ENCODE measurements around the gene OR1I1.
A peak's percentile ranks its signal among the peaks of the same experiment; 100 is the strongest.

OR1I1 gene

DNA sequence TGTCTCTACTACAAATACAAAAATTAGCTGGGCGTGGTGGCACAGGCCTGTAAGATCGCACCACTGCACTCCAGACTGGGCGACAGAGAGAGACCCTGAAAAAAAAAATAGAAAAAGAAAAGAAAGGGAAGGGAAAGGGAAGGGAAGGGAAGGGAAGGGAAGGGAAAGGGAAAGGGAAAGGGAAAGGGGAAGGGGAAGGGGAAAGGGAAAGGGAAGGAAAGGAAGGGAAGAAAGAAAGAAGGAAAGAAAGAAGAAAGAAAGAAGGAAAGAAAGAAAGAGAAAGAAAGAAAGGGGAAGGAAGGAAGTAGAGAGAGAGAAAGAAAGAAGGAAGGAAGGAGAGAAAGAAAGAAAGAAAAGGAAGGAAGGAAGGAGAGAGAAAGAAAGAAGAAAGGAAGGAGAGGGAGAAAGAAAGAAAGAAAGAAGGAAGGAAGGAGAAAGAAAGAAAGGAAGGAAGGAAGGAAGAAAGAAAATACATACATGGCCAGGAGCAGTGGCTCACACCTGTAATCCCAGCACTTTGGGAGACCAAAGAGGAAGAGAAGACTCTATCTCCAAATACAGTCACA is 17.1 kb downstream of the OR1I1 start:
- no peak for DNase-seq

DNA sequence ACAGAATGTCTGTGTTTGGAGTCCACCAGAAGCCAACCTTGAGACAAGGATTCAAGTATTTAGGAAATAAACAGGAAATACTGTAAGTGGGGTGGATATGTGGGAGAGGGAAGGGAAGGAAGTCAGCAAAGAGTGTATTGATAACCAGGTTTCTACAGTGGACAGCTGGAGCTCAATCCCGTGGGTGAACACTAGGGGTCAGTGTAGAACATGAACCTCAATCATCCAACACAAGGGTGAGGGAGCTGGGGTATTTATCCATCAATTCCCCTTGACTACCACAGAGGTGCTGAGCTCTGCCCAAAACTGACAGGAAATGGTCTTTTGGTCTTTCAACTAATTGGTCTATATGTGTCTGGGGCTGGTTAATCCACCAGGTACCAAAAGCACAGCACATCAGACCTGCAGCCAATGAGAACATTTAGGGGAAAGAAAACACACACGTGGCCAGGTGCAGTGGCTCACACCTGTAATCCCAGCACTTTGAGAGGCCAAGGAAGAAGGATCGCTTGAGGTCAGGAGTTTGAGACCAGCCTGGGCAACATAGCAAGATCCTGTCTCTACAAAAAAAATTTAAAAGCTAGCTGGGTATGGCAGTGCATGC is 19.6 kb downstream of the OR1I1 start:
- no peak for DNase-seq

DNA sequence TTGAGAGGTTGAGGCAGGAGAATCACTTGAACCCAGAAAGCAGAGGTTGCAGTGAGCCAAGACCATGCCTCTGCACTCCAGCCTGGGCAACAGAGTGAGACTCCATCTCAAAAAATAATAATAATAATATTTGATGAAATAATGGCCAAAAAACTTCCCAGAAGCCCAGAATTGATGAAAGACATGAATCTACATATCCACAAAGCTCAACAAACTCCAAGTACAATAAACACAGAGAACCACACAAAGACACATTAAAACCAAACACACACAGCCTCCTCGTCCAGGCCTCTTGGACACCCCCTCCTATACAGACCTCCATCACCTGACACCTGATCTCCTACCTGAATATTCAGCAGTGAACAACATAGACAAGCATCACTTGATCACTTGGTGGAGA is 22.0 kb downstream of the OR1I1 start:
- no peak for DNase-seq

DNA sequence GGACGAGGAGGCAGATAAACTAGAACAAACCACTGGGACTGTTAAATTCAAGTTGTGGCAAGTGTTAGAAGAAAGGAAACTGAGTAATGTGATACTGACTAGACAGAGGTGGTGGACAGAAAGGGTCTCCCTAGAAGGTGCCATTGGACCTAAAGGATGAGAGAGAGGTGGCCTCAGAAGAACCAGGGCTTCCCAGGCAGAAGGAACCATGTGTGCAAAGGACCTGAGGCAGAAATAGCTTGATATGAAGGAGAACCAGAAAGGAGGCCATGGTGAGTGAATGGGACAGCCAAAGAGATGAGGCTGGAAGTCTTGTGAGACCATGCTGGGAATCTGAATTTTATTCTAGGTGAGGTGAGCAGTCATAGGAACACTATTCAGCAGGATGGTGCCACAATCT is 22.4 kb downstream of the OR1I1 start:
- DNase-seq = no peak

DNA sequence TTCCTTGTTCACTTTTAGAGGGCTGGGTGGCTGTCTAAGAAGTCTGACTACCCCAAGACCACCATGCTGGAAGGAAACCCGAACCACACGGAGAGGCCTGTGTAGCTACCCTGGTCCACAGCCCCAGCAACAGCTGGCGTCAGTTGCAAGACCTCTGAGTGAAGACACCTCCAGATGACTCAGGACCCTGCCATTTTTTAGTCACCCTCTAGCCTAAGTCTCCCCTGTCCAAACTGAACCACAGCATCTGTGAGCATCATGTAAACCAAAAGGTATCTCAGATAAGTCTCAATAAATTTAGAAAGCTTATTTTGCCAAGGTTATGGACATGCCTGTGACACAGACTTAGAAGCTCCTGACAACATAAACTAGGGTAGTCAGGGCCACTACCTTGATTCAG is 23.0 kb downstream of the OR1I1 start:
- no peak for DNase-seq

DNA sequence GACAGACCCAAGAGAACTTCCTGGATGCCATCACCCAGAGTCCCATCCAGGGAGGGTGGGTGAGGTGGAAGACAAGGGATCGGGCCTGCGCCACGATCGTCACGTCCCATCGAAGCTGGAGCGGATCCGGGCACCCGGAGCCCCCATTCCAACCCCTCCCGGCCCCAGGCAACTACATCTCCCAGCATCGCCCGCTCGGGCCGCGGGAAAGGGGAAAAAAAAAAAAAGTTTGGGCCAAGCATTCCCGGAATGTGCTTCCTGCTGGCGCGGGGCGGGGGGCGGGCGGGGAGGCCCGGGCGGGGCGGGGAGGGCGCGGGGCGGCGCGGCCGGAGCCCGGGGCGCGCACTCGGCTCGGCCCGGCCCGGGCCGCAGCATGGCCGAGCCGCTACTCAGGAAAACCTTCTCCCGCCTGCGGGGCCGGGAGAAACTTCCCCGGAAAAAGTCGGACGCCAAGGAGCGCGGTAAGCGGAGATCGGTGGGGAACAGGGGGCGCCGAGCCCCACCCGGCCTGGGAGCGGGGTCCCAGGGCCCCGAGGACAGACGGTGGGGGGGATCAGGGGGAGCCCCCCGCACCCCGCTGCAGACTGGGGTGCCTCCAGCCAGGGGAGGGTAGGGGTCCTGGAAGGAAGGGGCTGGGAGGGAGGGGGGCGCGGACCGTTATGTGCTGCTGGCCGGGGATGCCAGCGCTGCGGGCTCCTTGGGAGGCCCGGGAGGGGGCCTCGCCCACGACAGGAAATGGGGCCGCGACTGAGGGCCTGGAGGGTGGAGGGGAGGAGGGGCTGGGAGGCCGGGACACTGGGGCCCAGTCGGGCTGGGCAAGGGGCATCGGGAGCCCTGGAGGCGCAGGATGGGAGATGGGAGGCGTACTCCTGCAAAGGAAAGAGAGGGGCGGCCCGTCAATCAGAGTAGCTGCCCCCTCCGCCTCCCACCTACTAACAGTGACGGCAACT is 25.3 kb downstream of the OR1I1 start, which contains the start of gene SYDE1:
Gene SYDE1 (plus strand): TSS at position 341 of the 950 bp plus-strand sequence. CDS start 33 bp downstream, at position 374.
- DNase-seq = peak; percentile 86

DNA sequence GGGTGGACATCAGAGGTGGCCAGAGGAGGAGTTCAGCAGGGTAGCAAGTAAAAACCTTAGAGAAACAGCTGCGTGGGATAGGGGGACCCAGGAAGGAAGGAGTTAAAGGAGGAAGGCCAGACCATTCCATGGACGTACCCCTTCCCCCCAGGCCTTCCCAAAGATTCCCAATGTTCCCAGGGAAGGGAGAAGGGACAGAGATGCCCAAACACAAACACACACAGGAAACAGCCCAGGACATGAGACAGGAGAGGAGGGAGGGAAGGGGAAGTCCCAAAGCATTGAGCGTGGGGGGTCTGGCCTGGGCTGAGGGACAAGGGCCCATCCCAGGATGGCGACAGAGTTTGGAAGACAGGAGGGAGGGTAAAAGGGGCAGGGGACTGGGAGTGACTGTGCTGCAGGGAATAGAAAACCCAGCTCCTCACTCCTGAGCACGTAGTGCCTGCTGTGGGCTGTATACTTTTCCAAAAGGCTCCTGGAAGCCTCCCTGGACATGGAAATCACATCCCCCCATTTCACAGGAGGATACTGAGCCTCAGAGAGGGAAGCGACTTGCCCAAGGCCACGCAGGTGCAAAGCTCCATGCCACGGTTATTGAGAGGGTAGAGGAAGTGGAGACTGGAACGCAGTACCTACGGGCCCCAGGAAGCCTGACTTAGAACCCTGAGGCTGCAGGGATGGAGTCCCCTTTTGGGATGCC is 26.3 kb downstream of the OR1I1 start:
- no peak for DNase-seq

DNA sequence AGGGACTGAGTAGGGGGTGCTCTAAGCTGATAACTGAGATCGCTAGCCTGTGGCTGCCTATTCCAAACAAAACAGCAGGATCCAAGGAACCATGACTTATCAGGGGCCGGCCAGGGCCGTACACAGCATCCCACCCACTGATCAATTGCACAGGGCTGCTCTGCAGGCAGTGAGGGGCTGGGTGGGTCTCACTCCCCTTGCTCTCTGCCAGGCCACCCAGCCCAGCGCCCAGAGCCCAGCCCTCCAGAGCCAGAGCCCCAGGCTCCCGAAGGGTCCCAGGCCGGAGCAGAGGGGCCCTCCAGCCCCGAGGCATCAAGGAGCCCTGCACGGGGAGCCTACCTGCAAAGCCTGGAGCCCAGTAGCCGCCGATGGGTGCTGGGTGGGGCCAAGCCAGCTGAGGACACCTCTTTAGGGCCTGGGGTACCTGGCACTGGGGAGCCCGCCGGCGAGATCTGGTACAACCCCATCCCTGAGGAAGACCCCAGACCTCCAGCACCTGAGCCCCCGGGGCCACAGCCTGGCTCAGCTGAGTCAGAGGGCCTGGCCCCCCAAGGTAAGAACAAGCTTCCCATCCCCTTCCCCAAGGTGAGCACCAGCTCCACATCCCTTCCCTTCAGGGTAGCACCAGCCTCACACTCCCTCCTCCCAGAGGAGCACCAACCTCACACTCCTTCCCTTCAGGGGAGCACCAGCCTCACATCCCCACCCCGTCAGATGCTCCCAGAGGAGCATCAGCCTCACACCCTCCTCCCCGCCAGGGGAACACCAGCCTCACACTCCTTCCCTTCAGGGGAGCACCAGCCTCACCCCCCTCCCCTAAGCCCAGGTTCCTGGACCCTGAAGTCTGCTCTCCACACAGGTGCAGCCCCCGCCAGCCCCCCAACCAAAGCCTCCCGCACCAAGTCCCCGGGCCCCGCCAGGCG is 27.1 kb downstream of the OR1I1 start:
- no peak for DNase-seq

DNA sequence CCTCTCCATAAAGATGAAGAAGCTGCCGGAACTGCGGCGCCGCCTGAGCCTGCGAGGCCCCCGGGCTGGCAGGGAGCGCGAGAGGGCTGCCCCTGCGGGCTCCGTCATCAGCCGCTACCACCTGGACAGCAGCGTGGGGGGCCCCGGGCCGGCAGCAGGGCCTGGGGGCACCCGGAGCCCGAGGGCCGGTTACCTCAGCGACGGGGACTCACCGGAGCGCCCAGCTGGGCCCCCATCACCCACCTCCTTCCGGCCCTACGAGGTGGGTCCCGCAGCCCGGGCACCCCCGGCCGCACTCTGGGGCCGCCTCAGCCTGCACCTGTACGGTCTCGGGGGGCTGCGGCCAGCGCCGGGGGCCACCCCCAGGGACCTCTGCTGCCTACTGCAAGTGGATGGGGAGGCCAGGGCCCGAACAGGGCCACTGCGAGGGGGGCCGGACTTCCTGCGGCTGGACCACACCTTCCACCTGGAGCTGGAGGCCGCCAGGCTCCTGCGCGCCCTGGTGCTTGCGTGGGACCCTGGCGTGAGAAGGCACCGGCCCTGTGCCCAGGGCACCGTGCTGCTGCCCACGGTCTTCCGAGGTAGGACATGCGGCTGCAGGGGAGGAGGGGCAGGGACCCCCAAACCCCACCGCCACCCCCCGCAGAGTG is 27.9 kb downstream of the OR1I1 start:
- DNase-seq = no peak

DNA sequence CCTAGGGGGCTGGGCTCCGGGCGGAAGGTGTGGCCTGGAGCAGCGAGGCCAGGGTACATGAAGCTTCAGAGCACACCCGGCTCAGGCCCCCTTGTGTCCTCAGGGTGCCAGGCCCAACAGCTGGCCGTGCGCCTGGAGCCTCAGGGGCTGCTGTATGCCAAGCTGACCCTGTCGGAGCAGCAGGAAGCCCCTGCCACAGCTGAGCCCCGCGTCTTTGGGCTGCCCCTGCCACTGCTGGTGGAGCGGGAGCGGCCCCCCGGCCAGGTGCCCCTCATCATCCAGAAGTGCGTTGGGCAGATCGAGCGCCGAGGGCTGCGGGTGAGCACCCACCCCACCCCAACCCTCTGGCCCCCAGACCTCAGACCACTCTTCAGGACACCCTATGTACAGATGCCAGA is 28.4 kb downstream of the OR1I1 start:
- DNase-seq = no peak

DNA sequence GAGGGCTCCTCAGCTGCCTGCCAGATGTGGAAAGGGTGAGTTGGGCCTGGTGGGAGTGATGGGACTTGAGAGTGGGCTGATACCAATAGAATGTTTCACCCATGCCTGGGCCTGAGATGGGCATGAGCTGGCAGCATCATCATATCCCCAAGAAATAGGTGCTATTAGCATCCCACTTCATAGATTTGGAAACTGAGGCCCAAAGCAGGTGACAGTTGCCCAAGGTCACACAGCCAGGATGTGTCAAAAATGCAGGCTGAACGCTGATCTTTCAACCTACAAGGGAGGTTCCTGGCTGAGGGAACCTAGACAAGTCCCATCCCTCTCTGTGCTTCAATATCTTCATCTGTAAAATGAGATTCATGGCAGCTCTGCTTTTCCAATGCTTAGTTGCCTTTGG is 29.7 kb downstream of the OR1I1 start:
- no peak for DNase-seq

DNA sequence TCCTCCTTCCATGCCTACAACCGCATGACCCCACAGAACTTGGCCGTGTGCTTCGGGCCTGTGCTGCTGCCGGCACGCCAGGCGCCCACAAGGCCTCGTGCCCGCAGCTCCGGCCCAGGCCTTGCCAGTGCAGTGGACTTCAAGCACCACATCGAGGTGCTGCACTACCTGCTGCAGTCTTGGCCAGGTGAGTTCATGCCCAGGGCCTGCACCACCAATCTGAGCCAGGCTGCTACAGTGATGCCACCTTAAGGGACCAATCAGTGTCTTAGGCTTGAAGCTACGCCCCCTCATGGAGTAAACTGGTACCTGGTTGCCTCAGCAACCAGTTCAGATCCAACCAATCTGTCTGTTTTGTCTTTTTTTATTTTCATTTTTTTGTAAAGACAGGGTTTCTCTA is 30.4 kb downstream of the OR1I1 start:
- no peak for DNase-seq

DNA sequence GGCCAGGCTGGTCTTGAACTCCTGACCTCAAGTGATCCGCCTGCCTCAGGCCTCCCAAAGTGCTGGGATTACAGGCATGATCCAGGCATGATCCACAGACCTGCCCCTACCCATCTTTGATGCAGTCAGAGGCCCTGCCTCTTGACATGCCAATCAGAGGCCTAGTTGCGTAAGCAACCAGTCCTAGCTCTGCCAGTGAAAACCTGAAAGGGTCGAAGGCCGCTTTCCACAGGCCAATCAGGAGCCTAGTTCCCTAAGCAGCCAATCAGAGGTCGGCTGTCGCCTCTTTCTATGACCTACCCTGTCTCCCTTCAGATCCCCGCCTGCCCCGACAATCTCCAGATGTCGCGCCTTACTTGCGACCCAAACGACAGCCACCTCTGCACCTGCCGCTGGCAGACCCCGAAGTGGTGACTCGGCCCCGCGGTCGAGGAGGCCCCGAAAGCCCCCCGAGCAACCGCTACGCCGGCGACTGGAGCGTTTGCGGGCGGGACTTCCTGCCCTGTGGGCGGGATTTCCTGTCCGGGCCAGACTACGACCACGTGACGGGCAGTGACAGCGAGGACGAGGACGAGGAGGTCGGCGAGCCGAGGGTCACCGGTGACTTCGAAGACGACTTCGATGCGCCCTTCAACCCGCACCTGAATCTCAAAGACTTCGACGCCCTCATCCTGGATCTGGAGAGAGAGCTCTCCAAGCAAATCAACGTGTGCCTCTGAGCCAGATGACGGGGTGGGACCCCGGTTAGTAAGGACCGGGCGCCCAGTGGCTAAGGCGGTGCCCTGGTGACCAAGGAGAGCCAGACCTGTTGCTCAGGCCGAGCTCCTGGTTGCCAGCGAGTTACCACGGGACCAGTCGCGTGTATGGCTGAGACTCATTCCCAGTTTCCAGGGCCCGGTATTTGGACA is 31.5 kb downstream of the OR1I1 start:
- DNase-seq = no peak

DNA sequence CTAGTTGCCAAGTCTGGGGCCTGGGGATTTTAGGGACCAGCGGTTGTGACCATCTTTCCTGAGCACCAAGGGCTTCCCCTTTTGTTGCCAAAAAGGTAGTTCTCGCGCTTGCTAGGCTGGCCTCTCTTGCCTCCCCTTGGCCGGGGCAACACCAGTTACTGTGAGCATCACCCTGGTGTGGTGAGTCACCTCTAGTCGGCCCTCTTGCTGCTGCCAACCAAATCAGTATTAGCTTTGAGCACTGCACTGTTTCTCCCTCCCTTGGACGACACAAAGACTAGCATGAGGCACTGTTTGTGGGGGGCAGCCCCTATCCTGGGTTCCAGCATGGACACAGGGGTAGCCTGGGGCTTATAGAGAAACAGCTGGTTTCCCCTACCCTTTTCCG is 32.1 kb downstream of the OR1I1 start:
- DNase-seq = no peak

DNA sequence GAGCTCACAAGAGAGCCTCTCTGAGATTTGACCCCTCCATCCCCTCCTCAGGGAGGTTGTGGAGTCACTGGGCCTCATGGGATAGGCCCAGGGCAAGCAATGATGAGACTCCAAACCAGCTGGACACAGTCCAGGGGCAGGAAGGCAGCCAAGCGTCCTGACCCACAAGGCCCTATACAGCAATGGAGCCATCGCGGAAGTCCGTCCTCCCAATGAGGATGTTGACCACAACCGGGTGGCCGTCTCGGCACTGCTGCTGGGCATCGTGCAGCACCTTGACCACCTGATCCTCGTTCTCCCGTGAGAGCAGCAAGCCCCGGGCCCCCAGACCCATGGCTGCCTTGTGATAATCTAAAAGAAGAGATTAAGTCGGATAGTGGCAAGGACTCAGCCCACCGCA is 33.1 kb downstream of the OR1I1 start:
- no peak for DNase-seq

DNA sequence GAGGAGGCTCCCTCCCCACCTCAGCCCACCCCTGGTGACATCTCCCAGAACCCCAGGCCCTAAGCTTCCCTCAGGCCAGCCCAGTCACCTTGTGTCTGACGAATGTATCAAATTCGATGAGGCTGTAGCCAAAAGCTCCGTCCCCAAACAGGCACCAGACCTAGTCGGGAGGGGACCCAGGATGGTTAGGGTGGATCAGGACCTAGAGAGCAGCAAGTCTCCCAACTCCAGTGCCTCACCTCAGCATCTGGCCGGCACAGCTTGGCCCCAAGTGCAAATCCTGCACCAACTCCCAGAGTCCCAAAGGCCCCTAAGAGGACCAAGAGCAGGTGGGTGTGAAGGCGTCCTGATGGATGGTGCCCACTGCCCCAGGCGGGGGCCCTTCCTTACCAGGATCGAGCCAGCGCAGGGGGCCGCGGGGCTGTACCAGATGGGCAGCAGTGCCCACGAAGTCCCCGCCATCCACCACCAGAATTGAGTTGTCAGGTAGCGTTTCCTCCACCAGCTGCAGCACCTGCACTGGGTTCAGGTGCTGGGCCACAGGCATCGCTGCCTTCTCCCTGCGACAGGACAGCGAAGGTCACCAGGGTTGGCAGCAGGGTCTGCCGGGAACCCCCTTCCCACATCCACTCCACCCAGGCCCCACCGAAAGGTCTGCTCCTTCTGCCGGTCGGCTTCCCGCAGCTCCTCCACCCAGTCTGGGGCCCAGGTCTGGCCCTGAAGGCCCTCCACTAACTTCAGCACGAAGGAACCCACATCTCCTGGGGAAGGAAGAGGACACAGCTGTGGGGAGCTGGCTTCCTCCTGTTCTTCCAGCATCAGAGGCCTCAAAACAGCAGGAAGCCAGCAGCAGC is 34.0 kb downstream of the OR1I1 start:
- no peak for DNase-seq

DNA sequence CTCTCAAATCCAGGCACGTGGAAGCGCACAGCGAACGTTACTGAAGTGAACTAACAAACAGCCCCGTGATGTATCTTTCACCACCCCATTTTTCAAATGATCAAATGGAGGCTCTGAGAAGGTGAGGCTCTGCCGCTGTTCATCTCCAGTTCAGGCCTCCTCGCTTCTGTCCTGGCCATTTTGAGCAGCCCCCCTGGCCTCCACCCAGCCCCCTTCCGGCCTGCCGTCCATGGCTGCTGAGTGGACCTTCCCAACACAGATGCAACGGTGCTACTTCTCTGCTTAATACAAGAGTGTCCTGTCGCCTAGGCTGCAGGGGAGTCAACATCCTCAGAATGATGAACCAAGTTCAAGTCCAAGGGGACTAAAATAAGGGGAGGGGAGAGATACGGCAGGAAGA is 34.8 kb downstream of the OR1I1 start:
- no peak for DNase-seq

DNA sequence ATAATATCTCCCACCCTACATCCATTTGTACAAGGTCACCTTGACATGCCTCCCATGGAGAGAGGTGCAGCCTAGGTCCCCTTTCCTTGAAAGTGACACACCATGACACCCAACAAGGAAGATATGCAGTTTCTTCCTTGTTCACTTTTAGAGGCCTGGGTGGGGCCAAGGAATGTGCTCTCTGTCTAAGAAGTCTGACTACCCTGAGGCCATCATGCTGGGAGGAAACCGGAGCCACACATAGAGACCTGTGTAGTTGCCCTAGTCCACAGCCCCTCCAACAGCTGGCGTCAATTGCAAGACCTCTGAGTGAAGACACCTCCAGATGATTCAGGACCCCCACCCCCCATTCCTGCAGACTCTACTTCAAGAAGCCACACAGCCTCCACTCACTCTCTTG is 36.2 kb downstream of the OR1I1 start:
- DNase-seq = no peak

DNA sequence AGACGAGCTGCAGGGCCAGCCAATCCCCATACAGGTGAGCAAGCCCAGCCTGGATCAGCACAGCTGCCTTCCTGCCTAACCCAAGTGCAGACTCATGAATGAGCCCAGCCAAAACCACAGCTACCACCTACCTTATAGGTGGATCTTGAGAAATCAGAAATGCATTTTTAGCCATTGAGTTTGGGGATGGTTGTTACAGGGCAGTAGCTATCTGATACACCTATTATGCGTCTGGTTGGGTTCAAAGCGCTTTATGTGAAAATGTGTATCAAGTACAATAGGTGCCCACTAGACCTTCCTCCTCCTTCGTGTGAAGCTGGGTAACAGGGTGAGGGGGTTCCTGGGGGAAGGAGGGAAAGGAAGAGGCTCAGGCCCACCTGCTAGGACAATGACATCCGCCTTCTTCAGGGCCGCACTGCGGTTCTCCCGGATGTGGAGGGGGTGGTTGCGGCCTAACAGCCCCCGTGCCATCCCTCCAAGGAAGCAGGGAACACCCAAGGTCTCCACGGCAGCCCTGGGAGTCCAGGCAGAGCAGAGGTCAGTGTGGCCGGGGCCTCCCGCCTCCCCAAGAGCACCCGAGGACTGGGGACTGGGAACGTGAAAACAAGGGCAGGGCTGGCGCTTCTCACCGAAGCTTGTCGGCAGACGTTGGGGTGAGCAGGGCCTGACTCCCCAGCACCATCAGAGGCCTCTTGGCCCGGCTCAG is 36.9 kb downstream of the OR1I1 start:
- no peak for DNase-seq
